Osteoblast (primary cell): Measurements from ENCODE around the gene RAB7A. TPM values are rescaled to one million over a fixed set of nuclear protein-coding genes. Genes with fewer than 3 reads are reported as not detected.
"Not testable (repeated sequence)": the region's sequence is repeated elsewhere in the genome, so short reads cannot be mapped to it uniquely, and the experiment has no call there.

Experiments used
- DNase-seq: peaks from one replicate; pipeline ENCODE4 v3.0.0; 2011; ENCODE audit warnings: low spot score, mixed read lengths; ENCODE audit not compliant: insufficient read length; ENCODE audit errors: missing footprints
- H2AFZ ChIP-seq: 2 replicates; pipeline ENCODE4 v1.6.0; 2011; ENCODE audit warnings: mild to moderate bottlenecking, low read length
- H3K27ac ChIP-seq: 2 replicates; pipeline ENCODE4 v1.5.1; 2011; ENCODE audit warnings: mild to moderate bottlenecking, low read depth, low read length, moderate library complexity
- H3K27me3 ChIP-seq: 2 replicates; pipeline ENCODE4 v1.6.0; 2012; ENCODE audit warnings: mild to moderate bottlenecking, control low read depth, inconsistent platforms, low read length, moderate library complexity; ENCODE audit not compliant: insufficient read depth
- H3K36me3 ChIP-seq: 2 replicates; pipeline ENCODE4 v1.5.1; 2011; ENCODE audit warnings: mild to moderate bottlenecking, low read length, control low read depth, moderate library complexity; ENCODE audit not compliant: insufficient read depth
- H3K4me1 ChIP-seq: 2 replicates; pipeline ENCODE4 v1.5.1; 2011; ENCODE audit warnings: mild to moderate bottlenecking, low read length, control low read depth, moderate library complexity; ENCODE audit not compliant: insufficient read depth
- H3K4me2 ChIP-seq: 2 replicates; pipeline ENCODE4 v1.6.0; 2011; ENCODE audit warnings: mild to moderate bottlenecking, low read length; ENCODE audit not compliant: insufficient read depth
- H3K4me3 ChIP-seq: fragments of 200-600 bp; sonication (generic); 3 replicates; pipeline ENCODE4 v1.5.1; 2012; ENCODE audit warnings: mild to moderate bottlenecking, low read length, inconsistent platforms; ENCODE audit not compliant: insufficient read depth
- H3K79me2 ChIP-seq: 2 replicates; pipeline ENCODE4 v1.6.0; 2012; ENCODE audit warnings: mild to moderate bottlenecking, low read length, control low read depth, inconsistent platforms; ENCODE audit not compliant: insufficient read depth
- H3K9me3 ChIP-seq: 2 replicates; pipeline ENCODE4 v1.5.1; 2011; ENCODE audit warnings: low read depth, low read length, control low read depth
- H4K20me1 ChIP-seq: 2 replicates; pipeline ENCODE4 v1.6.0; 2012; ENCODE audit warnings: mild to moderate bottlenecking, low read length, control low read depth; ENCODE audit not compliant: insufficient read depth
- CTCF ChIP-seq: IDR thresholded peaks from 2 replicates; pipeline ENCODE4 v1.5.1; 2011; ENCODE audit warnings: mild to moderate bottlenecking, low read depth, low read length, moderate library complexity; ENCODE audit errors: extremely low read depth
- total RNA-seq: library from RNA; depleted of rRNA; stranded (reverse); fragments of >200 nt; gene quantifications from 2 replicates; pipeline ENCODE4 v1.2.3, GENCODE V29; 2012

RAB7A gene
- total RNA-seq, 1 donor: 86.1 TPM

- H3K4me1 ChIP-seq: no peaks in the 10 kb centered on the region
Observed at GRCh38 chr3:128767094-128767750, 41.2 kb downstream of the RAB7A start.

GRCh38 chr3:128768471-128768870 lies 42.5 kb downstream of the RAB7A start:
- no peak overlapping the region for H3K27ac ChIP-seq
- no peak overlapping the region for H3K4me2 ChIP-seq
- H3K27me3 ChIP-seq: no peaks in the 10 kb centered on the region
- H3K36me3 ChIP-seq: no peaks in the 10 kb centered on the region
- peaks cover 92% of the 10 kb centered on the region for H3K79me2 ChIP-seq
- H3K9me3 ChIP-seq: no peaks in the 10 kb centered on the region
- no peak for TF ChIP-seq CTCF
- H3K4me3 ChIP-seq: no peak overlapping the region
- no peak for DNase-seq
- H4K20me1 ChIP-seq: peaks cover 73% of the 10 kb centered on the region
- no peaks in the 10 kb centered on the region for H3K4me1 ChIP-seq
- no peak overlapping the region for H2AFZ ChIP-seq

More at GRCh38 chr3:128767094-128767750, 41.2 kb downstream of the RAB7A start:
- H2AFZ ChIP-seq: no peak overlapping the region
- H3K9me3 ChIP-seq: no peaks in the 10 kb centered on the region
- no peak overlapping the region for H3K4me2 ChIP-seq
- no peaks in the 10 kb centered on the region for H3K27me3 ChIP-seq
- no peak overlapping the region for H3K4me3 ChIP-seq
- peaks cover 97% of the 10 kb centered on the region for H3K79me2 ChIP-seq
- H3K27ac ChIP-seq: no peak overlapping the region
- peak; percentile 44 for DNase-seq
- TF ChIP-seq CTCF: no peak
- no peaks in the 10 kb centered on the region for H3K36me3 ChIP-seq
- peaks cover 77% of the 10 kb centered on the region for H4K20me1 ChIP-seq

DNA sequence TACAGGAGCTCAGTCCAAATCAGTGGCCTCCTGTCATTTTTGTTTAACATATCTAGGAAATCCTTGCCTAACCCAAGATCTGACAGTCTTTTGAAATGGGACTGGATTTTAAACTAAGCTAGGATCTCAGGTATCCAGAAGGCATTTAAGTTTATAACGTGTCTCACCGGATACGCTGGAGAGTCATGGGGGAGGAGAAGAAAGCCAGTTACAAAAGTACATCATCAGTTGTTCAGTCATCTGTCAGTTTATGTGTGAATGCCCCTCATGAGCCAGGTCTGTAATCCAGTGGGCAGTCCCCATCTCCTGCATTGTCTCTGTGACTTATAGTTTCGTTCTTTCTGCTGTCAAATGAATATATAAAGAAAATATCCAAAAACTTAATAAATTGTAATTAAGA lies 44.4 kb downstream of the RAB7A start:
- DNase-seq: peak; percentile 76
- H4K20me1 ChIP-seq: peaks cover 70% of the 10 kb centered on the region
- H3K4me3 ChIP-seq: no peak overlapping the region
- H3K4me2 ChIP-seq: no peak overlapping the region
- peaks cover 89% of the 10 kb centered on the region for H3K79me2 ChIP-seq
- H3K27ac ChIP-seq: no peak overlapping the region
- no peaks in the 10 kb centered on the region for H3K4me1 ChIP-seq
- no peaks in the 10 kb centered on the region for H3K36me3 ChIP-seq
- no peak overlapping the region for H2AFZ ChIP-seq
- H3K27me3 ChIP-seq: no peaks in the 10 kb centered on the region
- TF ChIP-seq CTCF: no peak
- no peaks in the 10 kb centered on the region for H3K9me3 ChIP-seq

DNA sequence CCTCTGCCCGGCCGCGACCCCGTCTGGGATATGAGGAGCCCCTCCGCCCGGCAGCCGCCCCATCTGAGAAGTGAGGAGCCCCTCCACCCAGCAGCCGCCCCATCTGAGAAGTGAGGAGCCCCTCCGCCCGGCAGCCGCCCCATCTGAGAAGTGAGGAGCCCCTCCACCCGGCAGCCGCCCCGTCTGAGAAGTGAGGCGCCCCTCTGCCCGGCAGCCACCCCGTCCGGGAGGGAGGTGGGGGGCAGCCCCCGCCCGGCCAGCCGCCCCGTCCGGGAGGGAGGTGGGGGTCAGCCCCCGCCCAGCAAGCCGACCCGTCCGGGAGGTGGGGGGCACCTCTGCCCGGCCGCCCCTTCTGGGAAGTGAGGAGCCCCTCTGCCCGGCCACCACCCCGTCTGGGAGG lies 47.2 kb downstream of the RAB7A start:
- H4K20me1 ChIP-seq: peaks cover 73% of the 10 kb centered on the region
- not testable (repeated sequence) for H3K27me3 ChIP-seq, H3K9me3 ChIP-seq, H2AFZ ChIP-seq, DNase-seq, H3K4me3 ChIP-seq, H3K27ac ChIP-seq, H3K4me1 ChIP-seq, H3K4me2 ChIP-seq, H3K36me3 ChIP-seq
- peaks cover 89% of the 10 kb centered on the region for H3K79me2 ChIP-seq

DNA sequence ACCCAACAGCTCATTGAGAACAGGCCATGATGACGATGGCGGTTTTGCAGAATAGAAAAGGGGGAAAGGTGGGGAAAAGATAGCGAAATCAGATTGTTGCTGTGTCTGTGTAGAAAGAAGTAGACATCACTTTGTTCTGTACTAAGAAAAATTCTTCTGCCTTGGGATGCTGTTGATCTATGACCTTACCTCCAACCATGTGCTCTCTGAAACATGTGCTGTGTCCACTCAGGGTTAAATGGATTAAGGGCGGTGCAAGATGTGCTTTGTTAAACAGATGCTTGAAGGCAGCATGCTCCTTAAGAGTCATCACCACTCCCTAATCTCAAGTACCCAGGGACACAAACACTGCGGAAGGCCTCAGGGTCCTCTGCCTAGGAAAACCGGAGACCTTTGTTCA lies 47.6 kb downstream of the RAB7A start:
- H3K4me3 ChIP-seq: not testable (repeated sequence)
- peaks cover 73% of the 10 kb centered on the region for H4K20me1 ChIP-seq

More for the DNA sequence above, 47.6 kb downstream of the RAB7A start:
- DNase-seq, H3K36me3 ChIP-seq, H3K4me2 ChIP-seq, H3K27me3 ChIP-seq, H3K27ac ChIP-seq, H3K4me1 ChIP-seq, H2AFZ ChIP-seq, H3K9me3 ChIP-seq: not testable (repeated sequence)
- peaks cover 89% of the 10 kb centered on the region for H3K79me2 ChIP-seq
